ENCODE data around the gene MRPL18.

- TF ChIP-seq CTCF (IDR thresholded peaks at IDR 0.05), result no peak
- TF ChIP-seq POLR2A (IDR thresholded peaks at IDR 0.05), result no peak
- TF ChIP-seq EP300 (IDR thresholded peaks at IDR 0.05), result no peak
Measured at GRCh38 chr6:159769470-159769869, 20.8 kb upstream of the MRPL18 start.
